ENCODE measurements around the gene OR13J1. TPM values are rescaled to one million over a fixed set of nuclear protein-coding genes. Genes with fewer than 3 reads are reported as not detected.
A peak's percentile ranks its signal among the peaks of the same experiment; 100 is the strongest.

The OR13J1 gene
- total RNA-seq, 1 experiment from 2014 or later: not detected

DNA sequence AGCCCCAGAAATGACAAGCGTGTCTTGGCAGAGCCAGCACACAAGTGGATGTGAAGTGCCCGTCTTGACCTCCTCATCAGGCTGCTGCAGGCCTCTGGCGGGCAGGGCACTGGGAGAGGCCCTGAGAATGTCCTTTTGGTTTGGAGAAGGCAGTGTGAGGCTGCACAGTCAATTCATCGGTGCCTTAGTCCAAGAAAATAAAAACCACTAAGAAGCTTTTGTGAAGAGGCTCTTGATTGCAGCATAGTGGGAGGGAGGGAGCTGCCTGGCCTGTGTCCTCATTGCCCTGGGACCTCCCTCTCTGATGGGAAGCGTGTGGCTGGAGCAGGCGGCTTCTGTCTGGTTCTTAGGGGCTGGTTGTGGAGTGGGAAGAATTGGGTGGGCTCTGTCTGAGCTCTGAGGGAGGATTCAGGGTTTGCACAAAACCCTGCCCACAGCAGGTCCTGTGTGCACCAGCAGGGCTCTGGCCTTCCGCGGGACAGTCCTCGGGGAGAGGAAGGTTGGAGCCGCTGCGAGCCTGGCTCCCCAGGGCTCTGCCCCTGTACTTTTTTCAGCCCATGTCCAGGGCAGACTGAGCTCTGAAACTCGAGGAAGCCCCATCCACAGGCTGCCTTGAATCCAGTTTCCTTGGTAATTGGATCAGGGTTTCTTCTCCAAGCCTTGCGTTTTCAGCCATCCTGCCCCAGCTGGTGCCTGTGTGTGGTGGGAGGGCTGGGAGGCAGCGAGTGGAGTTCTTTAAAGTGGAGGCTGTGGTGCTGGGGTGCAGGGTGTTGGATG is 36.9 kb upstream of the OR13J1 start:
- no peak overlapping the region for H3K4me3 Mint-ChIP-seq
- TF ChIP-seq CREM (CRISPR knock-in tag; IDR thresholded peaks at IDR 0.05) (no peak), MYBL2 (CRISPR knock-in tag; IDR thresholded peaks at IDR 0.05) (no peak), FOXJ3 (CRISPR knock-in tag; IDR thresholded peaks at IDR 0.05; ENCODE audit: borderline replicate concordance) (no peak), PRDM15 (CRISPR knock-in tag; IDR thresholded peaks at IDR 0.05) (peak; percentile 28; the same call in 1 of the 2 replicates), HMGA2 (CRISPR knock-in tag; IDR thresholded peaks at IDR 0.05) (no peak)
- H3K27me3 Mint-ChIP-seq (ENCODE audit: low read depth): peaks cover 4% of the 10 kb centered on the region; the same call in 1 of the 2 replicates
- no peak for DNase-seq (ENCODE audit: low spot score)
- ChIA-PET POLR2A (interaction anchor here (0.7 kb wide), 1 partner anchor 593 kb away, joined by 3 read pairs; no protein-coding TSS in a partner anchor), CTCF (interaction anchor here (0.9 to 7.5 kb wide), 7 partner anchors 10 to 117 kb away, joined by 3 to 52 read pairs (median 4); no protein-coding TSS in a partner anchor)
- H3K36me3 Mint-ChIP-seq: no peaks in the 10 kb centered on the region
- peak; percentile 7; the same call in 1 of the 2 replicates for ATAC-seq
- peak overlapping the region; percentile 92; the same call in 1 of the 2 replicates for H3K27ac Mint-ChIP-seq
- H3K4me1 Mint-ChIP-seq: peaks cover 43% of the 10 kb centered on the region
- H3K9me3 Mint-ChIP-seq: no peaks in the 10 kb centered on the region

- peaks cover 43% of the 10 kb centered on the region for H3K4me1 Mint-ChIP-seq
- H3K4me3 Mint-ChIP-seq: no peak within 1 kb of the TSS
- ChIA-PET POLR2A (no interaction called here), CTCF (interaction anchor here (1.1 to 7.5 kb wide), 5 partner anchors 11 to 116 kb away, joined by 3 to 52 read pairs (median 10); no protein-coding TSS in a partner anchor)
- no peak for DNase-seq (ENCODE audit: low spot score)
- no peaks in the 10 kb centered on the region for H3K9me3 Mint-ChIP-seq
- ATAC-seq: no peak
- no peak within 1 kb of the TSS for H3K27ac Mint-ChIP-seq
- H3K27me3 Mint-ChIP-seq (ENCODE audit: low read depth): peaks cover 6% of the 10 kb centered on the region; the same call in 1 of the 2 replicates
- no peaks in the 10 kb centered on the region for H3K36me3 Mint-ChIP-seq
- TF ChIP-seq GTF2I (CRISPR knock-in tag; conservative IDR thresholded peaks at IDR 0.05) (no peak), MXD4 (CRISPR knock-in tag; IDR thresholded peaks at IDR 0.05; ENCODE audit: borderline replicate concordance) (no peak), PRDM15 (CRISPR knock-in tag; IDR thresholded peaks at IDR 0.05) (no peak), ZNF512 (CRISPR knock-in tag; IDR thresholded peaks at IDR 0.05; ENCODE audit: borderline replicate concordance) (no peak), NR1H2 (CRISPR knock-in tag; IDR thresholded peaks at IDR 0.05) (no peak), ZNF423 (CRISPR knock-in tag; IDR thresholded peaks at IDR 0.05) (no peak), TP53 (CRISPR knock-in tag; IDR thresholded peaks at IDR 0.05) (no peak), MLX (CRISPR knock-in tag; IDR thresholded peaks at IDR 0.05) (no peak), ESRRA (CRISPR knock-in tag; IDR thresholded peaks at IDR 0.05; ENCODE audit: borderline replicate concordance) (no peak), AFF4 (CRISPR knock-in tag; IDR thresholded peaks at IDR 0.05; ENCODE audit: borderline replicate concordance) (no peak), ZNF671 (CRISPR knock-in tag; IDR thresholded peaks at IDR 0.05) (no peak)
- TF ChIP-seq, protein P1, sequence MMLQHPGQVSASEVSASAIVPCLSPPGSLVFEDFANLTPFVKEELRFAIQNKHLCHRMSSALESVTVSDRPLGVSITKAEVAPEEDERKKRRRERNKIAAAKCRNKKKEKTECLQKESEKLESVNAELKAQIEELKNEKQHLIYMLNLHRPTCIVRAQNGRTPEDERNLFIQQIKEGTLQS (CRISPR knock-in tag; conservative IDR thresholded peaks at IDR 0.05): no peak
- TF ChIP-seq, protein P2, sequence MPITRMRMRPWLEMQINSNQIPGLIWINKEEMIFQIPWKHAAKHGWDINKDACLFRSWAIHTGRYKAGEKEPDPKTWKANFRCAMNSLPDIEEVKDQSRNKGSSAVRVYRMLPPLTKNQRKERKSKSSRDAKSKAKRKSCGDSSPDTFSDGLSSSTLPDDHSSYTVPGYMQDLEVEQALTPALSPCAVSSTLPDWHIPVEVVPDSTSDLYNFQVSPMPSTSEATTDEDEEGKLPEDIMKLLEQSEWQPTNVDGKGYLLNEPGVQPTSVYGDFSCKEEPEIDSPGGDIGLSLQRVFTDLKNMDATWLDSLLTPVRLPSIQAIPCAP (CRISPR knock-in tag; IDR thresholded peaks at IDR 0.05): no peak
Observed at GRCh38 chr9:35905912-35906679, 35.9 kb upstream of the OR13J1 start, which contains the start of gene HRCT1. HRCT1 (plus strand) TSS chr9:35906202; CDS start chr9:35906288, 86 bp downstream.
